ENCODE measurements around the gene CYP19A1.

DNA sequence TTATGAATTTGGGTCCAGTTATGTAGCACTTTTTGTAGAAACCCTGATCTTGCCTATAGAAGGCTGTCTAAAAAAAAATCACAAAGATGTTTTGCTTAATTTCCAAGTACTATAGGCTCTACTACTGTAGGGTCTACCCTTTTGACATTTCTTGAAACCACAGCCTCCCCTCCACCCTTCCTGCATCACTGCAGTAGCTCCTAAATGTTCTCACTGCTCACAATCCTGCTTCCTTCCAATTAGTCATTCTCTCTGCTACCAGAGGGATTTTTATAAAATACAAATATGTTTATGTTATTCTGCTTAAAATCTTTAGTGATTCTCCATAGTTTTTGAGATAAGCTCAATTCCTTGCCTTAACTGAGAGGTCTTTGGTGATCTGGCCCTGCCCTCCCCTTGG lies 114.0 kb downstream of the CYP19A1 start:
- TF ChIP-seq YY1 (IDR thresholded peaks at IDR 0.05; ENCODE audit: low read depth) (no peak), SIN3A (IDR thresholded peaks at IDR 0.05; ENCODE audit: borderline replicate concordance, low read depth, low read length) (no peak), EZH2phosphoT487 (IDR thresholded peaks at IDR 0.05; ENCODE audit: borderline replicate concordance, low read depth) (no peak), RAD21 (IDR thresholded peaks at IDR 0.05; ENCODE audit: low read length) (no peak)
- TF ChIP-seq, protein P1, sequence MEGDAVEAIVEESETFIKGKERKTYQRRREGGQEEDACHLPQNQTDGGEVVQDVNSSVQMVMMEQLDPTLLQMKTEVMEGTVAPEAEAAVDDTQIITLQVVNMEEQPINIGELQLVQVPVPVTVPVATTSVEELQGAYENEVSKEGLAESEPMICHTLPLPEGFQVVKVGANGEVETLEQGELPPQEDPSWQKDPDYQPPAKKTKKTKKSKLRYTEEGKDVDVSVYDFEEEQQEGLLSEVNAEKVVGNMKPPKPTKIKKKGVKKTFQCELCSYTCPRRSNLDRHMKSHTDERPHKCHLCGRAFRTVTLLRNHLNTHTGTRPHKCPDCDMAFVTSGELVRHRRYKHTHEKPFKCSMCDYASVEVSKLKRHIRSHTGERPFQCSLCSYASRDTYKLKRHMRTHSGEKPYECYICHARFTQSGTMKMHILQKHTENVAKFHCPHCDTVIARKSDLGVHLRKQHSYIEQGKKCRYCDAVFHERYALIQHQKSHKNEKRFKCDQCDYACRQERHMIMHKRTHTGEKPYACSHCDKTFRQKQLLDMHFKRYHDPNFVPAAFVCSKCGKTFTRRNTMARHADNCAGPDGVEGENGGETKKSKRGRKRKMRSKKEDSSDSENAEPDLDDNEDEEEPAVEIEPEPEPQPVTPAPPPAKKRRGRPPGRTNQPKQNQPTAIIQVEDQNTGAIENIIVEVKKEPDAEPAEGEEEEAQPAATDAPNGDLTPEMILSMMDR (IDR thresholded peaks at IDR 0.05): no peak

All from SK-N-SH (cell line).